ENCODE data around the gene FBRS.
A peak's percentile ranks its signal among the peaks of the same experiment; 100 is the strongest.
"Not testable (repeated sequence)": the region's sequence is repeated elsewhere in the genome, so short reads cannot be mapped to it uniquely, and the experiment has no call there.

Gene FBRS

GRCh38 chr16:30665830-30666190, 7.6 kb downstream of the FBRS start:
- no peak for DNase-seq

- no peak for DNase-seq
These were observed 8.4 kb downstream of the FBRS start for GRCh38 chr16:30666681-30667080.

GRCh38 chr16:30667361-30667905, 9.2 kb downstream of the FBRS start:
- no peak for DNase-seq

GRCh38 chr16:30668393-30668792, 10.2 kb downstream of the FBRS start:
- no peak for DNase-seq

- no peak for DNase-seq
These were observed 11.0 kb downstream of the FBRS start for GRCh38 chr16:30669026-30669902.

GRCh38 chr16:30669903-30670824, 11.9 kb downstream of the FBRS start:
- DNase-seq: no peak

GRCh38 chr16:30675143-30675542, 16.9 kb downstream of the FBRS start:
- no peak for DNase-seq

- no peak for DNase-seq
These were observed 19.8 kb downstream of the FBRS start for GRCh38 chr16:30677931-30678585.

GRCh38 chr16:30678586-30678970, 20.3 kb downstream of the FBRS start:
- no peak for DNase-seq

GRCh38 chr16:30680326-30680725, 22.1 kb downstream of the FBRS start:
- no peak for DNase-seq

GRCh38 chr16:30688701-30689100, 30.5 kb downstream of the FBRS start:
- DNase-seq: no peak

GRCh38 chr16:30691907-30692306, 33.7 kb downstream of the FBRS start:
- DNase-seq: no peak

GRCh38 chr16:30692396-30693064, 34.3 kb downstream of the FBRS start:
- no peak for DNase-seq

GRCh38 chr16:30694926-30695693, 36.9 kb downstream of the FBRS start:
- no peak for DNase-seq

- DNase-seq: not testable (repeated sequence)
These were observed 38.4 kb downstream of the FBRS start for GRCh38 chr16:30696646-30697045.

- DNase-seq: no peak
These were observed 39.3 kb downstream of the FBRS start for GRCh38 chr16:30697264-30698138.

- DNase-seq: peak; percentile 99
These were observed 40.0 kb downstream of the FBRS start for GRCh38 chr16:30698139-30698815.

- peak; percentile 75 to 81 for DNase-seq
These were observed 40.8 kb downstream of the FBRS start, which contains the start of gene SRCAP for GRCh38 chr16:30698816-30699614. Gene SRCAP (plus strand): TSS chr16:30699171. CDS start chr16:30700825, 1,654 bp downstream.

- DNase-seq: no peak
These were observed 41.4 kb downstream of the FBRS start for GRCh38 chr16:30699615-30700099.
